Ishikawa (cell line): ENCODE measurements around the gene TMEM129.

Experiments used
- CEBPB ChIP-seq: IDR thresholded peaks from 2 replicates; pipeline ENCODE4 v1.6.1; 2012
- CREB1 ChIP-seq: IDR thresholded peaks from 2 replicates; pipeline ENCODE4 v1.6.1; 2012; ENCODE audit warnings: low read depth
- EP300 ChIP-seq: IDR thresholded peaks from 2 replicates; pipeline ENCODE4 v1.6.1; 2012; ENCODE audit warnings: borderline replicate concordance
- FOXM1 ChIP-seq: IDR thresholded peaks from 2 replicates; pipeline ENCODE4 v1.6.1; 2012; ENCODE audit warnings: low read depth, borderline replicate concordance
- MAX ChIP-seq: IDR thresholded peaks from 2 replicates; pipeline ENCODE4 v1.6.1; 2012
- RAD21 ChIP-seq: IDR thresholded peaks from 2 replicates; pipeline ENCODE4 v1.6.1; 2012; ENCODE audit warnings: low read depth
- REST ChIP-seq: IDR thresholded peaks from 2 replicates; pipeline ENCODE4 v1.6.1; 2012; ENCODE audit warnings: low read depth, mild to moderate bottlenecking
- TEAD4 ChIP-seq: IDR thresholded peaks from 2 replicates; pipeline ENCODE4 v1.6.1; 2012
- USF1 ChIP-seq: IDR thresholded peaks from 2 replicates; pipeline ENCODE4 v1.6.1; 2012
- YY1 ChIP-seq: IDR thresholded peaks from 2 replicates; pipeline ENCODE4 v1.6.1; 2012; ENCODE audit warnings: low read depth
- ZBTB7A ChIP-seq: IDR thresholded peaks from 2 replicates; pipeline ENCODE4 v1.6.1; 2012; ENCODE audit warnings: low read depth

- TF ChIP-seq MAX (no peak), EP300 (no peak), TEAD4 (no peak), ZBTB7A (0 out of 2 replicates have a peak, but pooled peaks have one; percentile 44), USF1 (no peak), REST (peak; percentile 68), YY1 (no peak), RAD21 (no peak), FOXM1 (no peak), CREB1 (no peak), CEBPB (no peak)
These were observed 30.8 kb upstream of the TMEM129 start for GRCh38 chr4:1751919-1752283.
